IMR-90 (cell line): ENCODE results near the gene TATDN2. TPM values are rescaled to one million over a fixed set of nuclear protein-coding genes. Genes with fewer than 3 reads are reported as not detected.
A peak's percentile ranks its signal among the peaks of the same experiment; 100 is the strongest.

Experiments used
- ATAC-seq: fragments of 200-7000 bp; cut with Tn5 transposase; 2 replicates; pipeline ENCODE4 v1.9.1; 2020; ENCODE audit warnings: low read depth, mild to moderate bottlenecking, moderate library complexity
- BruUV-seq: library from RNA; stranded (reverse); fragments of 400-500 nt; replicated peaks from 2 replicates; lab custom pipeline; 2021; lab: Mats Ljungman, UMichigan
- CTCF ChIA-PET: fragments of 300-600 bp; formaldehyde crosslinking; extraction: SDS; loops from one replicate; lab custom pipeline; 2021; ENCODE audit warnings: antibody characterized with exemption; lab: Yijun Ruan, JAX
- POLR2A ChIA-PET: fragments of 300-600 bp; sonication (Branson Sonifier 250); formaldehyde crosslinking; loops from one replicate; lab custom pipeline; 2022; ENCODE audit warnings: antibody characterized with exemption; ENCODE audit not compliant: unreplicated experiment; lab: Charles Lee
- DNase-seq: peaks from one replicate; pipeline ENCODE4 v3.0.0; 2013
- H2AFZ ChIP-seq: replicated peaks from 2 replicates; pipeline ENCODE3; 2013; ENCODE audit warnings: low read length, mild to moderate bottlenecking; ENCODE audit not compliant: poor library complexity
- H2AK5ac ChIP-seq: 2 replicates; pipeline ENCODE4 v1.6.1; 2013; ENCODE audit warnings: low read depth, low read length, inconsistent platforms
- H2AK9ac ChIP-seq: replicated peaks from 2 replicates; pipeline ENCODE3; 2013; ENCODE audit warnings: mild to moderate bottlenecking, low read depth, low read length, moderate library complexity; ENCODE audit not compliant: poor library complexity
- H2BK120ac ChIP-seq: 2 replicates; pipeline ENCODE4 v1.6.1; 2013; ENCODE audit warnings: low read depth, low read length, inconsistent platforms
- H2BK15ac ChIP-seq: 3 replicates; pipeline ENCODE4 v1.6.1; 2013; ENCODE audit warnings: low read depth, low read length, inconsistent platforms
- H2BK20ac ChIP-seq: 2 replicates; pipeline ENCODE4 v1.6.1; 2013; ENCODE audit warnings: low read depth, mild to moderate bottlenecking, inconsistent platforms, low read length, moderate library complexity
- H2BK5ac ChIP-seq: 2 replicates; pipeline ENCODE4 v1.6.1; 2013; ENCODE audit warnings: mild to moderate bottlenecking, low read depth, low read length, inconsistent platforms; ENCODE audit not compliant: poor library complexity, severe bottlenecking
- H3K14ac ChIP-seq: replicated peaks from 2 replicates; pipeline ENCODE4 v1.6.1; 2013; ENCODE audit warnings: low read depth, low read length, inconsistent platforms
- H3K18ac ChIP-seq: 2 replicates; pipeline ENCODE4 v1.6.1; 2013; ENCODE audit warnings: low read depth, low read length, control low read depth
- H3K23ac ChIP-seq: 2 replicates; pipeline ENCODE4 v1.6.1; 2013; ENCODE audit warnings: low read depth, low read length, inconsistent platforms
- H3K27ac ChIP-seq: 2 replicates; pipeline ENCODE4 v1.5.1; 2013; ENCODE audit warnings: mild to moderate bottlenecking, control low read depth, low read length; ENCODE audit not compliant: insufficient read depth
- H3K27me3 ChIP-seq: 2 replicates; pipeline ENCODE4 v1.6.1; 2013; ENCODE audit warnings: low read length; ENCODE audit not compliant: control insufficient read depth, insufficient read depth
- H3K36me3 ChIP-seq: 2 replicates; pipeline ENCODE4 v1.6.1; 2013; ENCODE audit warnings: low read length, mixed read lengths; ENCODE audit not compliant: control insufficient read depth, insufficient read depth
- H3K4ac ChIP-seq: 2 replicates; pipeline ENCODE4 v1.6.1; 2013; ENCODE audit warnings: low read depth, low read length, inconsistent platforms
- H3K4me1 ChIP-seq: 2 replicates; pipeline ENCODE4 v1.6.1; 2013; ENCODE audit warnings: low read length, mixed read lengths; ENCODE audit not compliant: control insufficient read depth, insufficient read depth
- H3K4me2 ChIP-seq: 2 replicates; pipeline ENCODE4 v1.6.1; 2013; ENCODE audit warnings: low read depth, mild to moderate bottlenecking, control low read depth, low read length, moderate library complexity
- H3K4me3 ChIP-seq: 2 replicates; pipeline ENCODE4 v1.5.1; 2013; ENCODE audit warnings: low read depth, mild to moderate bottlenecking, control low read depth, low read length, moderate library complexity; ENCODE audit not compliant: insufficient read depth
- H3K56ac ChIP-seq: 2 replicates; pipeline ENCODE4 v1.6.1; 2013; ENCODE audit warnings: low read length, inconsistent platforms; ENCODE audit not compliant: insufficient read depth; ENCODE audit errors: extremely low read depth
- H3K79me1 ChIP-seq, 2 experiments: 2 replicates each; pipeline ENCODE4 v1.6.1; 2013; ENCODE audit warnings: low read length in 2 of 2, inconsistent platforms in 1 of 2, low read depth in 1 of 2
- H3K9ac ChIP-seq: 2 replicates; pipeline ENCODE4 v1.6.1; 2013; ENCODE audit warnings: low read depth, low read length, control low read depth
- H3K9me1 ChIP-seq: 2 replicates; pipeline ENCODE4 v1.6.1; 2013; ENCODE audit warnings: low read length, inconsistent platforms; ENCODE audit not compliant: insufficient read depth
- H3K9me3 ChIP-seq: 2 replicates; pipeline ENCODE4 v1.6.1; 2013; ENCODE audit warnings: low read length; ENCODE audit not compliant: control insufficient read depth, insufficient read depth
- H4K20me1 ChIP-seq: 2 replicates; pipeline ENCODE4 v1.6.1; 2013; ENCODE audit warnings: low read length, inconsistent platforms; ENCODE audit not compliant: insufficient read depth
- H4K5ac ChIP-seq: 2 replicates; pipeline ENCODE4 v1.6.1; 2013; ENCODE audit warnings: mild to moderate bottlenecking, low read depth, low read length, control low read depth
- H4K8ac ChIP-seq, 2 experiments: 2 replicates each; pipeline ENCODE4 v1.6.1; 2013; ENCODE audit warnings: low read depth in 2 of 2, low read length in 2 of 2, control low read depth in 1 of 2, inconsistent platforms in 1 of 2
- H4K91ac ChIP-seq: 2 replicates; pipeline ENCODE4 v1.6.1; 2013; ENCODE audit warnings: low read depth, low read length, inconsistent platforms; ENCODE audit not compliant: insufficient read depth
- CHD1 ChIP-seq: IDR thresholded peaks from 2 replicates; pipeline ENCODE4 v1.6.1; 2012; ENCODE audit warnings: low read depth, low read length, improper control_type of control experiment
- FOS ChIP-seq: fragments of 150-350 bp; IDR thresholded peaks from 2 replicates; pipeline ENCODE4 v1.6.1; 2016; ENCODE audit warnings: low read depth, low read length
- MAFK ChIP-seq: IDR thresholded peaks from 2 replicates; pipeline ENCODE4 v1.6.1; 2012; ENCODE audit warnings: low read depth, low read length, improper control_type of control experiment
- NFE2L2 ChIP-seq: fragments of 150-350 bp; IDR thresholded peaks from 2 replicates; pipeline ENCODE4 v1.6.1; 2016; ENCODE audit warnings: low read depth, mild to moderate bottlenecking, low read length
- POLR2A ChIP-seq: IDR thresholded peaks from 2 replicates; pipeline ENCODE4 v1.6.1; 2012; ENCODE audit warnings: mild to moderate bottlenecking, low read depth, low read length
- WGBS, 2 experiments: methylation state at CpG; one replicate each; pipeline versions ENCODE4 v1.1.5 to v1.1.7; 2013; ENCODE audit warnings: missing lambda C conversion rate in 2 of 2; ENCODE audit not compliant: insufficient read length in 1 of 2; ENCODE audit errors: extremely low coverage in 2 of 2; 5-methylcytosine and 5-hydroxymethylcytosine counted together
- dilution Hi-C: fragments of 300-500 bp; cut with HindIII; formaldehyde crosslinking; loops from one replicate; pipeline ENCODE4 v1.14.3; 2018; ENCODE audit warnings: low sequenced_read_pairs; ENCODE audit not compliant: unreplicated experiment
- in situ Hi-C: fragments of 300-500 bp; cut with MboI; formaldehyde crosslinking; loops from 3 replicates; pipeline ENCODE4 v1.14.3; 2019; ENCODE audit warnings: low sequenced_read_pairs, inconsistent platforms, mixed read lengths
- intact Hi-C: fragments of 100-400 bp; cut with micrococcal nuclease; formaldehyde crosslinking; loops from 2 replicates; pipeline ENCODE4 v1.10.0; 2022
- polyA plus RNA-seq, 3 experiments: library from polyadenylated mRNA; depleted of rRNA; stranded (reverse); fragments of >200 nt; gene quantifications; 2 replicates each; pipeline ENCODE4 v1.2.3, GENCODE V29; 2012; ENCODE audit warnings: low replicate concordance in 1 of 3
- total RNA-seq: library from RNA; depleted of rRNA; stranded (reverse); fragments of >200 nt; gene quantifications from 2 replicates; pipeline ENCODE4 v1.2.3, GENCODE V29; 2012

Gene TATDN2
- total and polyA plus RNA-seq, 2 of the 4 experiments (the other 2 are of a cell fraction) = 9.0 to 18.8 TPM

DNA sequence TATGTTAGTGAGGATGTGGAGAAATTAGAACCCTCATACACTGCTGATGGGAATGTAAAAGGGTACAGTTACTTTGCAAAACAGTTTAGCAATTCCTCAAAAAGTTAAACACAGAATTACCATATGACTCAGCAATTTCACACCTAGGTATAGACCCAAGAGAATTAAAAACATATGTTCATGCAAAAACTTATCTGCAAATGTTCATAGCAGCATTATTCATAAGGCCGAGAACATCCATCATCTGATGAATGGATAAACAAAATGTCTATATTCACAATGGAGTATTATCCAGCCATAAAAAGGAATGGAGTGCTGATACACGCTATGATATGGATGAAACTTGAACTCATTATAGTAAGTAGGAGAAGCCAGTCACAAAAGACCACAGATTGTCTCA lies 62.3 kb downstream of the TATDN2 start:
- peak; percentile 97 for TF ChIP-seq NFE2L2
- no peak for TF ChIP-seq CHD1
- no peak for TF ChIP-seq POLR2A
- 0 out of 2 replicates have a peak, but pooled peaks have one; percentile 45 for TF ChIP-seq FOS
- TF ChIP-seq MAFK = peak; percentile 92
- peaks cover 13% of the 10 kb centered on the region for H3K4me1 ChIP-seq
- H2BK5ac ChIP-seq = peak overlapping the region; percentile 12
- no peaks in the 10 kb centered on the region for H3K27me3 ChIP-seq
- H4K8ac ChIP-seq = no peak overlapping the region
- peaks cover 70% of the 10 kb centered on the region for H3K36me3 ChIP-seq
- no TSS peak for BruUV-seq
- H3K79me1 ChIP-seq = peaks cover 21 to 76% of the 10 kb centered on the region in 2 experiments
- no peak overlapping the region for H2AK9ac ChIP-seq
- no peak overlapping the region for H4K5ac ChIP-seq
- H2BK15ac ChIP-seq = no peak overlapping the region
- in situ Hi-C loops = no loop called here
- no peak overlapping the region for H3K18ac ChIP-seq
- no peak overlapping the region for H2AK5ac ChIP-seq
- H4K91ac ChIP-seq = no peak overlapping the region
- H2AFZ ChIP-seq = no peak overlapping the region
- POLR2A ChIA-PET = no interaction called here
- no peak overlapping the region for H2BK20ac ChIP-seq
- CTCF ChIA-PET = no interaction called here
- H3K27ac ChIP-seq = peak overlapping the region; percentile 57; the same call in 1 of the 2 replicates
- H3K14ac ChIP-seq = no peak overlapping the region
- no peaks in the 10 kb centered on the region for H3K9me3 ChIP-seq
- peak; percentile 43 for ATAC-seq
- no peak overlapping the region for H3K9ac ChIP-seq
- no peak overlapping the region for H3K4me2 ChIP-seq
- no peak overlapping the region for H3K23ac ChIP-seq
- H2BK120ac ChIP-seq = no peak overlapping the region
- no peak overlapping the region for H3K4me3 ChIP-seq
- peaks cover 12% of the 10 kb centered on the region for H3K9me1 ChIP-seq
- intact Hi-C loops = no loop called here
- DNase-seq = peak; percentile 75
- peaks cover 52% of the 10 kb centered on the region for H4K20me1 ChIP-seq
- no peak overlapping the region for H3K56ac ChIP-seq
- H3K4ac ChIP-seq = no peak overlapping the region
- WGBS, 2 experiments = no CpG with 5 or more reads among the region's 2 CpGs
- dilution Hi-C loops = no loop called here
